Mammary epithelial cell (primary cell): ENCODE data around the gene CDC42EP5.

Source experiments
- CTCF ChIP-seq, 2 donors: IDR thresholded peaks in 1 of 2; conservative IDR thresholded peaks in 1 of 2; 2 replicates each; pipeline ENCODE4 v1.5.1; 2011 to 2012; ENCODE audit warnings: inconsistent platforms in 2 of 2, low read length in 2 of 2, mild to moderate bottlenecking in 2 of 2, control low read depth in 1 of 2, low read depth in 1 of 2; ENCODE audit not compliant: insufficient read depth in 1 of 2; ENCODE audit errors: extremely low read depth in 1 of 2
- EZH2 ChIP-seq: IDR thresholded peaks from 2 replicates; pipeline ENCODE4 v1.6.1; 2012; ENCODE audit warnings: low read length, inconsistent platforms, borderline replicate concordance

DNA sequence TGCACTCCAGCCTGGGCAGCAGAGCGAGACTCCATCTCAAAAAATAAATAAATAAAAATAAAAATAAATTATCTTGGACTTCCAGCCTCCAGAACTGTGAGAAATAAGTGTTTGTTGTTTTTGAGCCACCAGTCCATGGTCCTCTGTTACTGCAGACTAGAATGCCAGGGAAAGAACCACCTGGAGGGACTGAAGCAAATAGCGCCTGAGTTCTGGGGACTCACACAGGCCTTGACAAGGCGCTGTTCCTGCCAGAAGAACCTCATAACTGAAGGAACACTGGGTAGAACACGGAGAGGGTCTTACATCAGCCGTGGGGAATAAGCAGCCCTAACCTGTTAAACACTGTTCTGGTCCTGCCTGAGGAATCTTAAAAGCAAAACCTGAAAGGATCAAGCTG lies 32.5 kb downstream of the CDC42EP5 start:
- TF ChIP-seq EZH2 (no peak), CTCF (conservative IDR thresholded peaks at IDR 0.05 in 1 of 2, IDR thresholded peaks at IDR 0.05 in 1 of 2; ENCODE audit: extremely low read depth in 1 of 2, insufficient read depth in 1 of 2, low read depth in 1 of 2, low read length in 2 of 2) (no peak)
